DMS153 treated with DMSO at 0.1 percent for 48 hours (cell line): ENCODE results near the gene PLXDC1.

ENCODE experiments used
- DNase-seq: peaks from one replicate; lab custom pipeline; 2025; ENCODE audit not compliant: unreplicated experiment; lab: John Stamatoyannopoulos, UW

Gene PLXDC1

GRCh38 chr17:39156491-39156890, 5.1 kb upstream of the PLXDC1 start:
- DNase-seq = no peak

- DNase-seq = no peak
Observed at GRCh38 chr17:39155654-39156053, 4.2 kb upstream of the PLXDC1 start.

GRCh38 chr17:39153599-39154051, 2.2 kb upstream of the PLXDC1 start:
- peak; percentile 75 for DNase-seq

GRCh38 chr17:39151943-39152818, 744 bp upstream of the PLXDC1 start:
- no peak for DNase-seq

- DNase-seq = no peak
Observed at GRCh38 chr17:39150795-39151149, 665 bp downstream of the PLXDC1 start.

GRCh38 chr17:39150104-39150634, 1.3 kb downstream of the PLXDC1 start:
- no peak for DNase-seq

GRCh38 chr17:39147221-39148185, 3.9 kb downstream of the PLXDC1 start:
- DNase-seq = no peak

- no peak for DNase-seq
Observed at GRCh38 chr17:39146273-39146672, 5.2 kb downstream of the PLXDC1 start.

- DNase-seq = no peak
Observed at GRCh38 chr17:39145143-39145542, 6.3 kb downstream of the PLXDC1 start.

- DNase-seq = peak; percentile 90
Observed at GRCh38 chr17:39144416-39144840, 7.0 kb downstream of the PLXDC1 start.

GRCh38 chr17:39143552-39144093, 7.8 kb downstream of the PLXDC1 start:
- DNase-seq = no peak

GRCh38 chr17:39141915-39142664, 9.3 kb downstream of the PLXDC1 start:
- no peak for DNase-seq

GRCh38 chr17:39141294-39141693, 10.1 kb downstream of the PLXDC1 start:
- DNase-seq = no peak

GRCh38 chr17:39139561-39139960, 11.9 kb downstream of the PLXDC1 start:
- DNase-seq = no peak

- no peak for DNase-seq
Observed at GRCh38 chr17:39139161-39139511, 12.3 kb downstream of the PLXDC1 start.

- DNase-seq = no peak
Observed at GRCh38 chr17:39138431-39139160, 12.8 kb downstream of the PLXDC1 start.

- no peak for DNase-seq
Observed at GRCh38 chr17:39134878-39135277, 16.6 kb downstream of the PLXDC1 start.

- no peak for DNase-seq
Observed at GRCh38 chr17:39132192-39132610, 19.2 kb downstream of the PLXDC1 start.

- no peak for DNase-seq
Observed at GRCh38 chr17:39131616-39132015, 19.8 kb downstream of the PLXDC1 start.

- DNase-seq = no peak
Observed at GRCh38 chr17:39130205-39130604, 21.2 kb downstream of the PLXDC1 start.
